H9 (cell line): ENCODE results near the gene DBF4. TPM values are rescaled to one million over a fixed set of nuclear protein-coding genes. Genes with fewer than 3 reads are reported as not detected.

Experiments used
- DNase-seq: peaks from one replicate; pipeline ENCODE4 v3.0.0-alpha.2; 2017
- H2AFZ ChIP-seq: one replicate; pipeline ENCODE4 v1.6.1; 2013; ENCODE audit warnings: mild to moderate bottlenecking, low read length, control low read depth, moderate library complexity
- H2AK5ac ChIP-seq: 2 replicates; pipeline ENCODE4 v1.6.1; 2013; ENCODE audit warnings: low read length, control low read depth, mixed read lengths; ENCODE audit not compliant: insufficient read length
- H2BK120ac ChIP-seq: one replicate; pipeline ENCODE4 v1.6.1; 2013; ENCODE audit warnings: low read depth, mild to moderate bottlenecking, low read length, control low read depth, inconsistent platforms; ENCODE audit not compliant: poor library complexity, severe bottlenecking
- H2BK12ac ChIP-seq: 2 replicates; pipeline ENCODE4 v1.6.1; 2013; ENCODE audit warnings: low read length, control low read depth, mixed read lengths, low read depth; ENCODE audit not compliant: insufficient read length
- H2BK15ac ChIP-seq: 2 replicates; pipeline ENCODE4 v1.6.1; 2013; ENCODE audit warnings: low read depth, low read length, control low read depth
- H2BK20ac ChIP-seq: one replicate; pipeline ENCODE4 v1.6.1; 2013; ENCODE audit warnings: low read depth, mild to moderate bottlenecking, low read length, control low read depth, inconsistent platforms; ENCODE audit not compliant: poor library complexity, severe bottlenecking
- H2BK5ac ChIP-seq: 2 replicates; pipeline ENCODE4 v1.6.1; 2013; ENCODE audit warnings: low read length, control low read depth, mixed read lengths; ENCODE audit not compliant: insufficient read length
- H3K14ac ChIP-seq: 2 replicates; pipeline ENCODE4 v1.6.1; 2013; ENCODE audit warnings: low read length, control low read depth; ENCODE audit not compliant: insufficient read depth
- H3K18ac ChIP-seq: 2 replicates; pipeline ENCODE4 v1.6.1; 2013; ENCODE audit warnings: low read depth, mild to moderate bottlenecking, mixed read lengths, low read length, control low read depth; ENCODE audit not compliant: insufficient read length
- H3K23ac ChIP-seq: 2 replicates; pipeline ENCODE4 v1.6.1; 2013; ENCODE audit warnings: low read length, control low read depth, mixed read lengths, low read depth; ENCODE audit not compliant: insufficient read length
- H3K23me2 ChIP-seq: 2 replicates; pipeline ENCODE4 v1.6.1; 2013; ENCODE audit warnings: low read depth, mild to moderate bottlenecking, mixed read lengths, low read length, control low read depth; ENCODE audit not compliant: insufficient read length, poor library complexity, severe bottlenecking
- H3K27ac ChIP-seq: 2 replicates; pipeline ENCODE4 v1.5.1; 2013; ENCODE audit warnings: low read length, control low read depth, mixed read lengths, low read depth; ENCODE audit not compliant: insufficient read length
- H3K27me3 ChIP-seq: 2 replicates; pipeline ENCODE4 v1.6.1; 2013; ENCODE audit warnings: low read length, control low read depth, inconsistent platforms; ENCODE audit not compliant: insufficient read depth
- H3K4ac ChIP-seq: 2 replicates; pipeline ENCODE4 v1.6.1; 2013; ENCODE audit warnings: low read depth, mild to moderate bottlenecking, control low read depth, inconsistent platforms, low read length, moderate library complexity
- H3K4me1 ChIP-seq: 2 replicates; pipeline ENCODE4 v1.6.1; 2013; ENCODE audit warnings: low read length, control low read depth, inconsistent platforms; ENCODE audit not compliant: insufficient read depth
- H3K4me2 ChIP-seq: 2 replicates; pipeline ENCODE4 v1.6.1; 2013; ENCODE audit warnings: low read length, control low read depth, mixed read lengths; ENCODE audit not compliant: insufficient read length, insufficient read depth
- H3K56ac ChIP-seq: 2 replicates; pipeline ENCODE4 v1.6.1; 2013; ENCODE audit warnings: low read depth, mild to moderate bottlenecking, mixed read lengths, low read length, control low read depth; ENCODE audit not compliant: insufficient read length
- H3K79me1 ChIP-seq: 2 replicates; pipeline ENCODE4 v1.6.1; 2013; ENCODE audit warnings: low read depth, mild to moderate bottlenecking, moderate library complexity, low read length, control low read depth, inconsistent platforms; ENCODE audit not compliant: insufficient read depth, poor library complexity, severe bottlenecking
- H3K79me2 ChIP-seq: 2 replicates; pipeline ENCODE4 v1.6.1; 2013; ENCODE audit warnings: low read length, control low read depth, inconsistent platforms; ENCODE audit not compliant: insufficient read depth
- H3K9ac ChIP-seq: 2 replicates; pipeline ENCODE4 v1.6.1; 2013; ENCODE audit warnings: low read length, control low read depth, mixed read lengths; ENCODE audit not compliant: insufficient read length; ENCODE audit errors: extremely low read depth
- H3K9me3 ChIP-seq: one replicate; pipeline ENCODE4 v1.6.1; 2013; ENCODE audit warnings: low read depth, low read length, inconsistent platforms; ENCODE audit not compliant: control insufficient read depth
- H3T11ph ChIP-seq: one replicate; pipeline ENCODE4 v1.6.1; 2013; ENCODE audit warnings: mild to moderate bottlenecking, low read length, control low read depth, inconsistent platforms
- H4K20me1 ChIP-seq: one replicate; pipeline ENCODE4 v1.6.1; 2013; ENCODE audit not compliant: control insufficient read depth, insufficient read length, insufficient read depth
- H4K5ac ChIP-seq: 2 replicates; pipeline ENCODE4 v1.6.1; 2013; ENCODE audit warnings: low read depth, mild to moderate bottlenecking, mixed read lengths, low read length, control low read depth; ENCODE audit not compliant: insufficient read length
- H4K8ac ChIP-seq: replicated peaks from 2 replicates; pipeline ENCODE4 v1.6.1; 2013; ENCODE audit warnings: low read length, control low read depth, mixed read lengths, low read depth; ENCODE audit not compliant: insufficient read length
- H4K91ac ChIP-seq: 2 replicates; pipeline ENCODE4 v1.6.1; 2013; ENCODE audit warnings: low read depth, mild to moderate bottlenecking, moderate library complexity, mixed read lengths, low read length, control low read depth; ENCODE audit not compliant: insufficient read length
- H3K27ac Mint-ChIP-seq, 3 experiments: 2 replicates in 2 of 3; 3 replicates in 1 of 3; pipeline ENCODE4 v1.8.0; 2020 to 2021; ENCODE audit warnings: mixed read lengths in 3 of 3, mild to moderate bottlenecking in 1 of 3, moderate library complexity in 1 of 3
- H3K27me3 Mint-ChIP-seq: 2 replicates; pipeline ENCODE4 v1.8.0; 2021; ENCODE audit warnings: low read depth, mild to moderate bottlenecking, moderate library complexity, mixed read lengths
- H3K36me3 Mint-ChIP-seq, 3 experiments: 2 replicates in 2 of 3; 3 replicates in 1 of 3; pipeline ENCODE4 v1.8.0; 2020 to 2021; ENCODE audit warnings: low read depth in 3 of 3, mixed read lengths in 3 of 3; ENCODE audit not compliant: insufficient read depth in 1 of 3
- H3K4me1 Mint-ChIP-seq, 2 experiments: 2 replicates each; pipeline ENCODE4 v1.8.0; 2020; ENCODE audit warnings: mixed read lengths in 2 of 2
- H3K4me3 Mint-ChIP-seq, 2 experiments: 2 replicates in 1 of 2; 3 replicates in 1 of 2; pipeline ENCODE4 v1.8.0; 2020 to 2021; ENCODE audit warnings: mild to moderate bottlenecking in 2 of 2, mixed read lengths in 2 of 2, moderate library complexity in 1 of 2
- H3K9me3 Mint-ChIP-seq, 2 experiments: 2 replicates in 1 of 2; 3 replicates in 1 of 2; pipeline ENCODE4 v1.8.0; 2020; ENCODE audit warnings: mild to moderate bottlenecking in 2 of 2, mixed read lengths in 2 of 2, moderate library complexity in 1 of 2
- CTCF ChIP-seq: fragments of 200-600 bp; sonication (generic); conservative IDR thresholded peaks from 3 replicates; pipeline ENCODE4 v1.8.0; 2021; ENCODE audit warnings: antibody characterized with exemption, mild to moderate bottlenecking
- WGBS: extraction: QIAGEN DNeasy Blood & Tissue Kit; methylation state at CpG from one replicate; pipeline ENCODE4 v1.1.7; 2013; ENCODE audit warnings: missing lambda C conversion rate, low lambda C conversion rate, mixed read lengths; ENCODE audit not compliant: insufficient read length; ENCODE audit errors: extremely low coverage; 5-methylcytosine and 5-hydroxymethylcytosine counted together
- total RNA-seq: library from RNA; stranded (reverse); gene quantifications from 2 replicates; pipeline ENCODE4 v1.2.1, GENCODE V29; 2021

DBF4 gene
- total RNA-seq, 1 experiment from 2014 or later, result 75.9 TPM

GRCh38 chr7:87926581-87927461 lies 50.5 kb downstream of the DBF4 start:
- Histone ChIP-seq H3K9me3 (no peaks in the 10 kb centered on the region), H2BK5ac (no peak overlapping the region), H3K79me2 (no peaks in the 10 kb centered on the region), H3K23ac (no peak overlapping the region), H3K4me1 (no peaks in the 10 kb centered on the region; the same call in 1 of the 2 replicates), H2AFZ (peak overlapping the region; percentile 89), H3K27ac (no peak overlapping the region), H3K14ac (peak overlapping the region; percentile 37), H4K8ac (no peak overlapping the region), H3K56ac (no peak overlapping the region), H2BK15ac (no peak overlapping the region), H2AK5ac (no peak overlapping the region), H2BK120ac (no peak overlapping the region), H4K5ac (no peak overlapping the region), H3K18ac (peak overlapping the region; percentile 61), H3K9ac (no peak overlapping the region), H2BK12ac (no peak overlapping the region), H3K23me2 (no peaks in the 10 kb centered on the region), H3T11ph (no peak overlapping the region), H3K27me3 (no peaks in the 10 kb centered on the region), H4K20me1 (no peaks in the 10 kb centered on the region), H2BK20ac (no peak overlapping the region), H4K91ac (no peak overlapping the region), H3K79me1 (no peaks in the 10 kb centered on the region), H3K4me2 (no peak overlapping the region), H3K4ac (no peak overlapping the region)
- Mint-ChIP-seq H3K36me3 (no peaks in the 10 kb centered on the region), H3K27ac (peak overlapping the region; percentile 86 to 98 (median 93); a peak in 6 of 7 replicates), H3K27me3 (peaks cover 13% of the 10 kb centered on the region), H3K9me3 (no peaks in the 10 kb centered on the region), H3K4me3 (peak overlapping the region; percentile 16 to 26; a peak in 1 of 5 replicates), H3K4me1 (peaks cover 17 to 25% of the 10 kb centered on the region in 2 experiments)
- peak; percentile 92 for DNase-seq
- no CpG with 5 or more reads among the region's 6 CpGs for WGBS
- peak; percentile 71 for TF ChIP-seq CTCF
